ENCODE data around the gene LRRC32. TPM values are rescaled to one million over a fixed set of nuclear protein-coding genes. Genes with fewer than 3 reads are reported as not detected.

The LRRC32 gene
- total RNA-seq, 1 experiment from 2014 or later, result 0.46 TPM

- H4K91ac ChIP-seq (ENCODE audit: insufficient read length, low read depth, low read length), result no peak overlapping the region
- H3K4me1 ChIP-seq (ENCODE audit: insufficient read depth, low read length), result no peaks in the 10 kb centered on the region; the same call in 1 of the 2 replicates
- Mint-ChIP-seq H3K27ac (no peak overlapping the region), H3K9me3 (no peaks in the 10 kb centered on the region), H3K4me3 (no peak overlapping the region), H3K4me1 (peaks cover 14 to 39% of the 10 kb centered on the region in 2 experiments), H3K27me3 (ENCODE audit: low read depth) (peaks cover 28% of the 10 kb centered on the region), H3K36me3 (ENCODE audit: insufficient read depth in 1 of 3, low read depth in 3 of 3) (no peaks in the 10 kb centered on the region; a peak in 1 of 7 replicates)
- no peaks in the 10 kb centered on the region for H3K79me2 ChIP-seq (ENCODE audit: insufficient read depth, low read length)
- H2BK20ac ChIP-seq (ENCODE audit: low read depth, low read length, poor library complexity, severe bottlenecking), result no peak overlapping the region
- no peak overlapping the region for H2AK5ac ChIP-seq (ENCODE audit: insufficient read length, low read length)
- H2BK5ac ChIP-seq (ENCODE audit: insufficient read length, low read length), result no peak overlapping the region
- H3K14ac ChIP-seq (ENCODE audit: insufficient read depth, low read length), result no peak overlapping the region
- WGBS (ENCODE audit: extremely low coverage, insufficient read length, low lambda C conversion rate), result no CpG with 5 or more reads among the region's 2 CpGs
- no peak overlapping the region for H3K23ac ChIP-seq (ENCODE audit: insufficient read length, low read depth, low read length)
- DNase-seq, result peak; percentile 15
- H3K18ac ChIP-seq (ENCODE audit: insufficient read length, low read depth, low read length), result no peak overlapping the region
- H2BK12ac ChIP-seq (ENCODE audit: insufficient read length, low read depth, low read length), result no peak overlapping the region
- no peak overlapping the region for H3K9ac ChIP-seq (ENCODE audit: extremely low read depth, insufficient read length, low read length)
- no peak overlapping the region for H3T11ph ChIP-seq (ENCODE audit: low read length)
- no peak overlapping the region for H3K56ac ChIP-seq (ENCODE audit: insufficient read length, low read depth, low read length)
- no peak overlapping the region for H2BK120ac ChIP-seq (ENCODE audit: low read depth, low read length, poor library complexity, severe bottlenecking)
- H3K23me2 ChIP-seq (ENCODE audit: insufficient read length, low read depth, low read length, poor library complexity, severe bottlenecking), result no peaks in the 10 kb centered on the region
- H3K79me1 ChIP-seq (ENCODE audit: insufficient read depth, low read depth, low read length, poor library complexity, severe bottlenecking), result no peaks in the 10 kb centered on the region
- H2BK15ac ChIP-seq (ENCODE audit: low read depth, low read length), result no peak overlapping the region
- H3K27ac ChIP-seq (ENCODE audit: insufficient read length, low read depth, low read length), result no peak overlapping the region
- H4K5ac ChIP-seq (ENCODE audit: insufficient read length, low read depth, low read length), result no peak overlapping the region
- H2AFZ ChIP-seq (ENCODE audit: low read length), result no peak overlapping the region
- no peaks in the 10 kb centered on the region for H4K20me1 ChIP-seq (ENCODE audit: control insufficient read depth, insufficient read depth, insufficient read length)
- H4K8ac ChIP-seq (replicated peaks; ENCODE audit: insufficient read length, low read depth, low read length), result no peak overlapping the region
- no peak overlapping the region for H3K4me2 ChIP-seq (ENCODE audit: insufficient read depth, insufficient read length, low read length)
- no peak for TF ChIP-seq CTCF (conservative IDR thresholded peaks at IDR 0.05)
- peaks cover 2% of the 10 kb centered on the region; the same call in 1 of the 2 replicates for H3K27me3 ChIP-seq (ENCODE audit: insufficient read depth, low read length)
- no peak overlapping the region for H3K4ac ChIP-seq (ENCODE audit: low read depth, low read length)
- H3K9me3 ChIP-seq (ENCODE audit: control insufficient read depth, low read depth, low read length), result no peaks in the 10 kb centered on the region
Measured at GRCh38 chr11:76665172-76665571, 5.4 kb downstream of the LRRC32 start.

Measured in H9 (cell line).